ENCODE measurements around the gene WDR93.

GRCh38 chr15:89667706-89667960, 23.0 kb upstream of the WDR93 start:
- TF ChIP-seq POLR2AphosphoS5 (IDR thresholded peaks at IDR 0.05; ENCODE audit: low read depth, low read length), result no peak
- no peak for TF ChIP-seq POLR2A (IDR thresholded peaks at IDR 0.05; ENCODE audit: low read depth, low read length)
- TF ChIP-seq TAF1 (IDR thresholded peaks at IDR 0.05; ENCODE audit: borderline replicate concordance, low read depth, low read length), result no peak
